PC-9 (cell line): ENCODE measurements around the gene ANKDD1A. TPM values are rescaled to one million over a fixed set of nuclear protein-coding genes. Genes with fewer than 3 reads are reported as not detected.

ENCODE experiments used
- BruUV-seq: library from RNA; stranded (reverse); fragments of 400-500 nt; replicated peaks from 2 replicates; lab custom pipeline; 2021; lab: Mats Ljungman, UMichigan
- CTCF ChIA-PET: fragments of 300-600 bp; sonication (Branson Sonifier 250); formaldehyde crosslinking; loops from one replicate; lab custom pipeline; 2022; ENCODE audit warnings: antibody characterized with exemption; lab: Charles Lee
- POLR2A ChIA-PET: fragments of 300-600 bp; sonication (Branson Sonifier 250); formaldehyde crosslinking; loops from one replicate; lab custom pipeline; 2022; ENCODE audit warnings: antibody characterized with exemption; ENCODE audit not compliant: unreplicated experiment; lab: Charles Lee
- DNase-seq, 2 experiments: peaks; one replicate each; pipeline versions ENCODE4 v3.0.0 to v3.0.0-alpha.2; 2015 to 2022; ENCODE audit warnings: mixed read lengths in 1 of 2
- H2AFZ ChIP-seq: fragments of 200-600 bp; sonication (generic); 2 replicates; pipeline ENCODE4 v1.8.1; 2017; ENCODE audit warnings: antibody characterized with exemption
- H3F3A ChIP-seq: fragments of 200-600 bp; sonication (generic); 2 replicates; pipeline ENCODE4 v1.8.1; 2017; ENCODE audit warnings: antibody characterized with exemption, mild to moderate bottlenecking, low read depth; ENCODE audit not compliant: insufficient read depth
- H3K27ac ChIP-seq: fragments of 200-600 bp; sonication (generic); 2 replicates; pipeline ENCODE4 v1.6.1; 2016; ENCODE audit warnings: mixed run types
- H3K27me3 ChIP-seq: fragments of 200-600 bp; sonication (generic); 2 replicates; pipeline ENCODE4 v1.6.1; 2016; ENCODE audit warnings: low read depth, mixed run types; ENCODE audit not compliant: insufficient read depth
- H3K36me3 ChIP-seq: fragments of 200-600 bp; sonication (generic); 2 replicates; pipeline ENCODE4 v1.6.1; 2016; ENCODE audit warnings: low read depth, mixed run types
- H3K4me1 ChIP-seq: fragments of 200-600 bp; sonication (generic); replicated peaks from 2 replicates; pipeline ENCODE4 v1.6.1; 2016; ENCODE audit warnings: mixed run types; ENCODE audit not compliant: insufficient read depth
- H3K4me2 ChIP-seq: fragments of 200-600 bp; sonication (generic); 2 replicates; pipeline ENCODE4 v1.6.1; 2017; ENCODE audit warnings: mixed run types
- H3K4me3 ChIP-seq: fragments of 200-600 bp; sonication (generic); 2 replicates; pipeline ENCODE4 v1.6.1; 2016; ENCODE audit warnings: mixed run types
- H3K79me2 ChIP-seq: fragments of 200-600 bp; sonication (generic); 2 replicates; pipeline ENCODE4 v1.6.1; 2017; ENCODE audit warnings: low read depth, mixed run types
- H3K9me2 ChIP-seq: fragments of 200-600 bp; sonication (generic); 2 replicates; pipeline ENCODE4 v1.8.1; 2017; ENCODE audit warnings: mild to moderate bottlenecking; ENCODE audit not compliant: insufficient read depth
- H3K9me3 ChIP-seq: fragments of 200-600 bp; sonication (generic); 2 replicates; pipeline ENCODE4 v1.8.1; 2016; ENCODE audit warnings: low read depth; ENCODE audit not compliant: insufficient read depth
- H4K20me1 ChIP-seq: fragments of 200-600 bp; sonication (generic); 2 replicates; pipeline ENCODE4 v1.8.1; 2017; ENCODE audit not compliant: insufficient read depth
- EZH2 ChIP-seq: fragments of 200-600 bp; sonication (generic); IDR thresholded peaks from 2 replicates; pipeline ENCODE4 v1.8.0; 2017; ENCODE audit warnings: antibody characterized with exemption, low read depth
- intact Hi-C: fragments of 100-400 bp; cut with micrococcal nuclease; formaldehyde crosslinking; loops from one replicate; pipeline ENCODE4 v1.10.0; 2022; ENCODE audit not compliant: unreplicated experiment
- total RNA-seq: library from RNA; stranded (reverse); gene quantifications from 2 replicates; pipeline ENCODE4 v1.2.3, GENCODE V29; 2021
- TF ChIP-seq, protein P1 (sequence below): fragments of 200-600 bp; sonication (generic); conservative IDR thresholded peaks from 2 replicates; pipeline ENCODE4 v1.6.1; 2017; ENCODE audit warnings: mixed run types, antibody characterized with exemption, mild to moderate bottlenecking, moderate library complexity

Gene ANKDD1A
- total RNA-seq, 1 experiment from 2014 or later, result 14.2 TPM

GRCh38 chr15:64864068-64864467, 47.6 kb upstream of the ANKDD1A start:
- intact Hi-C loops, result no loop called here
- TF ChIP-seq, protein P1, sequence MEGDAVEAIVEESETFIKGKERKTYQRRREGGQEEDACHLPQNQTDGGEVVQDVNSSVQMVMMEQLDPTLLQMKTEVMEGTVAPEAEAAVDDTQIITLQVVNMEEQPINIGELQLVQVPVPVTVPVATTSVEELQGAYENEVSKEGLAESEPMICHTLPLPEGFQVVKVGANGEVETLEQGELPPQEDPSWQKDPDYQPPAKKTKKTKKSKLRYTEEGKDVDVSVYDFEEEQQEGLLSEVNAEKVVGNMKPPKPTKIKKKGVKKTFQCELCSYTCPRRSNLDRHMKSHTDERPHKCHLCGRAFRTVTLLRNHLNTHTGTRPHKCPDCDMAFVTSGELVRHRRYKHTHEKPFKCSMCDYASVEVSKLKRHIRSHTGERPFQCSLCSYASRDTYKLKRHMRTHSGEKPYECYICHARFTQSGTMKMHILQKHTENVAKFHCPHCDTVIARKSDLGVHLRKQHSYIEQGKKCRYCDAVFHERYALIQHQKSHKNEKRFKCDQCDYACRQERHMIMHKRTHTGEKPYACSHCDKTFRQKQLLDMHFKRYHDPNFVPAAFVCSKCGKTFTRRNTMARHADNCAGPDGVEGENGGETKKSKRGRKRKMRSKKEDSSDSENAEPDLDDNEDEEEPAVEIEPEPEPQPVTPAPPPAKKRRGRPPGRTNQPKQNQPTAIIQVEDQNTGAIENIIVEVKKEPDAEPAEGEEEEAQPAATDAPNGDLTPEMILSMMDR, result no peak
- TF ChIP-seq EZH2, result no peak
- H2AFZ ChIP-seq, result no peak overlapping the region
- H3K36me3 ChIP-seq, result no peaks in the 10 kb centered on the region
- H3K9me3 ChIP-seq, result no peaks in the 10 kb centered on the region
- H3K27me3 ChIP-seq, result no peaks in the 10 kb centered on the region
- H4K20me1 ChIP-seq, result no peaks in the 10 kb centered on the region
- DNase-seq, result no peak
- no peak overlapping the region for H3K27ac ChIP-seq
- CTCF ChIA-PET, result no interaction called here
- H3K4me2 ChIP-seq, result no peak overlapping the region
- H3F3A ChIP-seq, result no peaks in the 10 kb centered on the region
- H3K9me2 ChIP-seq, result no peaks in the 10 kb centered on the region
- no peaks in the 10 kb centered on the region for H3K4me1 ChIP-seq
- no peak overlapping the region for H3K4me3 ChIP-seq
- POLR2A ChIA-PET, result interaction anchor here (0.5 kb wide), 1 partner anchor 18 kb away, joined by 3 read pairs; no protein-coding TSS in a partner anchor
- no TSS peak for BruUV-seq
- H3K79me2 ChIP-seq, result no peaks in the 10 kb centered on the region

DNA sequence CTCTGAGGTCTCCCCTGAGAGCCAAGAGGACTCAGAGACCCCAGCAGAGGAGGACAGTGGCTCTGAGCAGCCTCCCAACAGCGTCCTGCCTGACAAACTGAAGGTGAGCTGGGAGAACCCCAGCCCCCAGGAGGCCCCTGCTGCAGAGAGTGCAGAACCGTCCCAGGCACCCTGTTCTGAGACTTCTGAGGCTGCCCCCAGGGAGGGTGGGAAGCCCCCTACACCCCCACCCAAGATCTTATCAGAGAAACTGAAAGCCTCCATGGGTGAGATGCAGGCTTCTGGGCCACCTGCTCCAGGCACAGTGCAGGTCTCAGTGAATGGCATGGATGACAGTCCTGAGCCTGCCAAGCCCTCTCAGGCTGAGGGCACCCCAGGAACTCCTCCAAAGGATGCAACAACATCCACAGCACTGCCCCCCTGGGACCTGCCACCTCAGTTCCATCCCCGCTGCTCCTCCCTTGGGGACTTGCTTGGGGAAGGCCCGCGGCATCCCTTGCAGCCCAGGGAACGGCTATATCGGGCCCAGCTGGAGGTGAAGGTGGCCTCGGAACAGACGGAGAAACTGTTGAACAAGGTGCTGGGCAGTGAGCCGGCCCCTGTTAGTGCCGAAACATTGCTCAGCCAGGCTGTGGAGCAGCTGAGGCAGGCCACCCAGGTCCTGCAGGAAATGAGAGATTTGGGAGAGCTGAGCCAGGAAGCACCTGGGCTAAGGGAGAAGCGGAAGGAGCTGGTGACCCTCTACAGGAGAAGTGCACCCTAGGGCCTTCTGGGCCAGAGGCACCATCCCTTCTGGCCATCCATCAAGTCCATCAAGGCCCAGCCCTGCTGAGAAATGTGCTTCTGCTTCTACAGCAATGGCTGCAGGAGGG, 46.3 kb upstream of the ANKDD1A start:
- TF ChIP-seq EZH2, result no peak
- TF ChIP-seq, protein P1, result no peak
- BruUV-seq, result no TSS peak
- intact Hi-C loops, result no loop called here
- CTCF ChIA-PET, result no interaction called here
- no peaks in the 10 kb centered on the region for H3F3A ChIP-seq
- H2AFZ ChIP-seq, result no peak overlapping the region
- no peak overlapping the region for H3K27ac ChIP-seq
- POLR2A ChIA-PET, result no interaction called here
- H3K79me2 ChIP-seq, result no peaks in the 10 kb centered on the region
- no peaks in the 10 kb centered on the region for H3K9me2 ChIP-seq
- H3K4me1 ChIP-seq, result no peaks in the 10 kb centered on the region
- H3K4me2 ChIP-seq, result no peak overlapping the region
- H4K20me1 ChIP-seq, result no peaks in the 10 kb centered on the region
- H3K9me3 ChIP-seq, result no peaks in the 10 kb centered on the region
- no peak for DNase-seq
- no peaks in the 10 kb centered on the region for H3K36me3 ChIP-seq
- H3K4me3 ChIP-seq, result no peak overlapping the region
- no peaks in the 10 kb centered on the region for H3K27me3 ChIP-seq

GRCh38 chr15:64865998-64866520, 45.6 kb upstream of the ANKDD1A start:
- no peak overlapping the region for H3K4me3 ChIP-seq
- no peaks in the 10 kb centered on the region for H3K36me3 ChIP-seq
- DNase-seq, result peak in 1 of 2 experiments; percentile 55
- TF ChIP-seq, protein P1, result no peak
- ChIA-PET POLR2A (no interaction called here), CTCF (no interaction called here)
- H3K4me2 ChIP-seq, result no peak overlapping the region
- no peaks in the 10 kb centered on the region for H3K9me3 ChIP-seq
- H4K20me1 ChIP-seq, result no peaks in the 10 kb centered on the region
- no TSS peak for BruUV-seq
- no peaks in the 10 kb centered on the region for H3K9me2 ChIP-seq
- intact Hi-C loops, result no loop called here
- no peaks in the 10 kb centered on the region for H3K27me3 ChIP-seq
- H3F3A ChIP-seq, result no peaks in the 10 kb centered on the region
- H2AFZ ChIP-seq, result no peak overlapping the region
- no peaks in the 10 kb centered on the region for H3K4me1 ChIP-seq
- no peak overlapping the region for H3K27ac ChIP-seq
- H3K79me2 ChIP-seq, result no peaks in the 10 kb centered on the region
